Dermis microvascular lymphatic vessel endothelial cell (primary cell): ENCODE measurements around the gene TLE4. TPM values are rescaled to one million over a fixed set of nuclear protein-coding genes. Genes with fewer than 3 reads are reported as not detected.

Experiments
- DNase-seq, 2 donors: peaks; one replicate each; pipeline versions ENCODE4 v3.0.0 to v3.0.0-alpha.2; 2010; ENCODE audit warnings: low read depth in 2 of 2
- total RNA-seq: library from RNA; depleted of rRNA; stranded (reverse); fragments of >200 nt; gene quantifications from 2 replicates; pipeline ENCODE4 v1.2.1, GENCODE V29; 2014

Gene TLE4
- total RNA-seq, 1 donor from 2014 or later, result 14.0 TPM

GRCh38 chr9:79663300-79663699 is 91.5 kb downstream of the TLE4 start:
- no peak for DNase-seq

GRCh38 chr9:79663878-79664277 is 92.1 kb downstream of the TLE4 start:
- DNase-seq, result no peak

DNA sequence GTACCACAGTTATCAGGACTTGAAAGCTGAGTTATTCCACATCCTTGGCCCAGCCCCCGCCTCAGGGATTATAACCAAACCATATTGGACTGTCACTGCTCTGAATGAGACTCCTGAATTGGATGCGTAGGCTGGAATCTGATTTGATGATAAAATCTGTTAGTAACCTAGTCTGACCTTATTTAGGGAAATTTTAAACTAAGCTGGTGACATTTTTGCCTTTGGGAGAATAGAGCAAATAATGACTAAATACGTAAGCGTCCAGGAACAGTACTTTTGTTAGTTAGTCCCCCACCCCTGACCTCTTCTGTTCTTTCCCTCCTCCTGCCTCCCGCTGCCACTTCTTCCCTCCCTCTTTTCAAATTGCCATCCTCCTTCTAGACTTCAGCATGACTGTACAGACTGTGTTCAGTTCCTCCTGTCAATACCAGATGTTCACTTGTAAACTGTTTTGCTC is 92.6 kb downstream of the TLE4 start:
- DNase-seq, result no peak

DNA sequence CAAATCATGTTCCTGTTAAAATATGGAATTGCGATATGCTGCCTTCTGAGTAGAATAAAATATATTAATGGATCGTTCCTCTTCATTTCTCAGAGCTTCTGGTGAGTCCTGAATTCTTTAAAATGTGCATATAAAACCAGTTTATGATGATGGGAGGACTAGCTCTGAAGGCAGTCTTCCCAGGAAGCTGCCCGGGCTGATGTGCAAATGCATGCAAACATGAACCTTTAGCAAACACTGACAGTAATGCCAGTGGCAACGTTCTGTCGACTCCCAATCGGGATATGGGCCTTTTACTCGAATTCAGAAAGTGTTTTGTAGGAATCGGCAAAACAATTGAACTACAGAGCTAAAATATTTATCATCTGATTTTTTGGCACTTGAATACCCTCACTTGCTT is 93.6 kb downstream of the TLE4 start:
- no peak for DNase-seq

DNA sequence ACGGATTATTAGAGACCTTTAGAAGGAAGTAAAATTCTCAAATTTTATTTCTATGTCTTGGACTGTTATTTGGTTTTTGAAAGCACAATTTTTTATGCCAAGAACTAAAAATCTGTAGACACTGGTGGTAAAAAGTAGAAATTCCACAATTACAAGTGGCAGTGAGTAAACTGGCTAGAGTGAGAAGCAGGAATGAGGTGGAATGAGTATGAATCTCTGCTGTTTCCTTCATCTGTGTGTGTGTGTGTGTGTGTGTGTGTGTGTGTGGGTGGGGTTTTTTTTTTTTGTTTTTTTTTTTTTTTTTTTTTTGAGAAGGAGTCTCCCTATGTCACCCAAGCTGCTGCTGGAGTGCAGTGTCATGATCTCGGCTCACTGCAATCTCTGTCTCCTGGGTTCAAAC is 94.2 kb downstream of the TLE4 start:
- no peak for DNase-seq

GRCh38 chr9:79667120-79667519 is 95.4 kb downstream of the TLE4 start:
- DNase-seq, result no peak

DNA sequence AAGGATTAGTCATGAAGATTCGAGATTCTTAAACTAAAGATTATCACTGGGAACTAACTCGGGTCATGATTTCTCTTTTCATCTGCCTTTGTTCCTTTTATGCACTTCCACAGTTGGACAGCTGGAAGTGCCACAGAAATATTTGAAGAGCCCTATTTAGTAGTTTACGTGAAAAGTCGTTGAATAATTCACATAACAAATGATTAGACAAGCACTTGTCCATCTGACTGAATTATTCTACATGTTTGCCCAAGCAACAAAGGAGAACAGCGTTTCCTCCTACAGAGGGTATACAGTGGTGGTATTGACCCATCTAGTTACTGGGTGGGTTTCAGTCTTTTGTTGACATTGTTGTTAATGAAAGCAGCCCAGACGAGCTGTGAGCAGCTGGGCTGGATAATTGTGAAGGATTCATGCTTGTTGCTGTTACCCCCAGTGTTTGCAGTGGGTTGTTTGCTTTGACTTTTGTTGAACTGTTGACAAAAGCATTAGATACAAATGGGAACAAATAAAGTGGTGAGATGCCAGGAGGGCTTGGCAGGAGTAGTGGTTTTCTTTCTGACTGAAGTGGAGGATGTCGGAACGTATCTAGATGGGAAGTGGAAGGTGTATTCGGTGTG is 96.2 kb downstream of the TLE4 start:
- no peak for DNase-seq

- DNase-seq, result no peak
These were observed 97.2 kb downstream of the TLE4 start for GRCh38 chr9:79668956-79669355.

- DNase-seq, result no peak
These were observed 98.7 kb downstream of the TLE4 start for GRCh38 chr9:79670269-79670961.

GRCh38 chr9:79671558-79671957 is 99.8 kb downstream of the TLE4 start:
- no peak for DNase-seq

DNA sequence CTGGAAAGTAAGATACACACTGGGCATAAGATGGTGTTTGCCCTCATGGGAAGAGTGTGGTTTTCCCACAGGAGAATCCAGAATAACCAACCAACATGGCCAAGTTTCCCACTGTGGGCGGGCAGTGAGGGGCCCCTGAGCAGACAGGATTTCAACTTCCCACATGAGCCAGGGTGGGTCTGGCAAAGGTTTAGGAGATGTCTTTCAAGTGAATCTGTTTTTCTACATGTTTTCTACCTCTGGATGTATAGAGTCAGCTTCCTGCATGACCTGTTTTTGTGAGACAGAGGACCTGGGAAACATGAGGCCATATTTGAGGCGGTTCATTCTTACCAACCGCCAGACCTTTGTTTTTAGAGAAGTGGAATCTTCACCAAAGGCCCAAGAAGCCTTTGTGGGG is 100.5 kb downstream of the TLE4 start:
- DNase-seq, result no peak

GRCh38 chr9:79672891-79673290 is 101.1 kb downstream of the TLE4 start:
- no peak for DNase-seq

DNA sequence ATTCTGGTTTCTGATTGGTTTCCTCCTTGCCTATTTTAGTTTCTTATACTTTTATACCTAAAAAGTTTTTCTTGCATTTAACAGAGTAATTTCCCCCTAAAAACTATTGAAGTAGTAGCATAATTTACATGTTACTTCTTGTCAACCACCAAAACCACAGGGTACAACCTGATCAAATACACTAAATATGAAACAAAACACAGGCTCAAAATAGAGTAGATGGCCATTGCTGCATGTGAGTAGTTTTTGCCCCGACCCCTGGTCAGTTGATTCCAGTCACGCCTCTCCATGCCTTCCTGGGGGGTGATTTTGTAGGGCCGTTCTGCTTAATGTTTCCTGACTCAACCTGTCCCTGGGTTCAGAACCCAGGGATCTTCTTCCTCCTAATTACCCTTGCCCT is 101.8 kb downstream of the TLE4 start:
- DNase-seq, result no peak

- DNase-seq, result no peak
These were observed 102.5 kb downstream of the TLE4 start for GRCh38 chr9:79674052-79674777.

- DNase-seq, result no peak
These were observed 109.8 kb downstream of the TLE4 start for GRCh38 chr9:79681576-79681975.

- DNase-seq, result peak; percentile 24 to 63
These were observed 110.4 kb downstream of the TLE4 start for GRCh38 chr9:79682076-79682736.

- no peak for DNase-seq
These were observed 112.3 kb downstream of the TLE4 start for GRCh38 chr9:79684059-79684458.

DNA sequence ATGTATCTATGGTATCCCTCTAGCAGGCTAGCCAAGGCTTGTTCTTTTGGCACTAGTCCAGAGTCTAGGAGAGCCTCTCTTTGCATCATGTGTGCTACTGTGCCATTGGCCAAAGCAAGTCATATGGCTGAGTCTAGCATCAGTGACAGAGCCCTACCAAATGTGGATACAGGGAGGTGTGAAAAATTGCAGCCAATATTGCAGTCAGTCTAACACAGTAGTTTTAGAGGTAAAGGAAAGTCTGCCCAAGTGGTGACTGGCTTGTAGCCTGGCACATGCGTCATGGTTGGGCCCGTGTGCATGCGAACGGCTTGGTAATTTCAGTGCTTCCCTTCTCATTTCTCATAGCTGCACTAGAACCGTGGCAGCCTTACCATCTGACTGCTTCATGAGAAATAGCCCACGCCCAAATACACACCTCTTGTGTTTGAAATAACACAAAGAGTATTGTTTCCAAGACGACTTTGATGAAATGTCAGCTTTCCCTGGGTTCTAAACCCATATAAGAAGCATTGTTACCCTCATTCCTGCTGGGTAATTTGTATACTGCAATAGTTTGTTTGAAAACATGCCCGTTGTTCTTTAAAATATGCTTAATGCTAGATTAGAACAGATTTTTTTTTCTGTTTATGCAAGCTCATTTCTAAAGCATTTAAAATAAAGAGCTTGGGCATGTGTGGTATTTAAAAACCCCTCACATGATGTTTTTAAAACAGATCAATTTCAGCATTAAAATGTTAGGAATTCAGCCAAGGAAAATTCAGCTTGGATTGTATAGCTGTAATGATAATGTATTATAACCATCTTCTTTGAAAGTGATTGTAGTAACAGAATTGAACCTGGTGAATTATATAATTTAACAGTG is 113.2 kb downstream of the TLE4 start:
- no peak for DNase-seq

DNA sequence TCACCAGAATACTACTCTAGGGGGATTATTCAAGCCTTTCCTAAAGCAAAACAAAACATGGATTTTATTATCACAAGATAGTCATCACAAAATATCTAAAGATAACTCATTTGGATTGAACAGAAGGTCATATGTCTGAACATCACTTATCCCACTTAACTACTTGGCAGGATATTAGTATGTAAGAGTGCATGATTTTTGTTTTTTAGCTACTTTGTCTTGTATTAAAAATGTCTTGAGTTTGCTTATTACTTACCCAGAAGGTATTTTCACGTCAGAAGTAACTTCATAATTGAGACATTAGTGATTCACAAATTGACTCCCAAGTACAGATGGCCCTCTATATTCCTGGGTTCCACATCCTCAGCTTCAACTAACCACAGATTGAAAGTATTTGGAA is 113.8 kb downstream of the TLE4 start:
- DNase-seq, result no peak

DNA sequence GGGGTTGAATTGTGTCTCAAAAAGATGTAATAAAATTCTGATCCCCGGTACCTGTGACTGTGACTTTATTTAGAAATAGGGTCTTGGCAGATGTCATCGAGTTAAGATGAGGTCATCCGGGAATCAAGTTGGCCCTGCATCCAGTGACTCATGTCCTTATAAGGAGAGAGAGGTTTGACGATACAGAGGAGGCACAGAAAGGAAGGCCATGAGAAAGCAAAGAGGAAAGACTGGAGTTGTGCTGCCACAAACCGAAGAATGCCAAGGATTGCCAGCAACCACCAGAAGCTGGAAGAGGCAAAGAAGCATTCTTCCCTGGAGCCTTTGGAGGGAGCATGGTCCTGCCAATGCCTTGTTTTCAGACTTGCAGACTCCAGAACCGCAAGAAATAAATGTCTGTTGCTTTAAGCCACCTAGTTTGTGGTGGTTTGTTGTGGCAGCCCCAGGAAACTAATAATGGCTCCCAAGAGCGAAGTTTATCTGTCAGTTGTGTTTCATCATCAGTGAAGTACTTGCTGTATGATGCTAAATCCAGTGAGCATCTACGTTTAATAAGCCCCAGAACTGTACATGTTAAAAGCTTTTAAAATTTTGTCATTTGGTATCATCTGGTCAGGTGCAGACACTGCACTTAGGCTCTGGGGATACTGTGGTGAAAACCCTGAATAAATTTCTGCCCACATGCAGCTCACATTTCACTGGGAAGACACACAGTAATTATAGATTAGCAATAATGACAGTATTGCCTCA is 114.8 kb downstream of the TLE4 start:
- peak in 1 of 2 donors; percentile 28 for DNase-seq

- no peak for DNase-seq
These were observed 115.3 kb downstream of the TLE4 start for GRCh38 chr9:79687131-79687447.
